A549 (cell line): ENCODE measurements around the gene BIK. TPM values are rescaled to one million over a fixed set of nuclear protein-coding genes. Genes with fewer than 3 reads are reported as not detected.
A peak's percentile ranks its signal among the peaks of the same experiment; 100 is the strongest.

Experiments used
- ATAC-seq, 2 experiments: fragments of 200-7000 bp in 1 of 2; fragments of >200 bp in 1 of 2; cut with Nextera tagmentation in 1 of 2; cut with Tn5 transposase in 1 of 2; 3 replicates each; pipeline versions ENCODE4 v1.8.0 to v1.9.1; 2018 to 2020; ENCODE audit warnings: mild to moderate bottlenecking in 1 of 2, moderate library complexity in 1 of 2
- CTCF ChIA-PET: fragments of 300-600 bp; sonication (Branson Sonifier 250); formaldehyde crosslinking; extraction: SDS; loops from one replicate; lab custom pipeline; 2021; ENCODE audit warnings: antibody characterized with exemption, inconsistent platforms; lab: Yijun Ruan, JAX
- POLR2A ChIA-PET: fragments of 350-600 bp; formaldehyde crosslinking; extraction: SDS; loops from one replicate; lab custom pipeline; 2021; ENCODE audit warnings: antibody characterized with exemption, inconsistent platforms; lab: Yijun Ruan, JAX
- DNase-seq, 2 experiments: peaks; one replicate each; pipeline versions ENCODE4 v3.0.0 to v3.0.0-alpha.2; 2011 to 2016; ENCODE audit warnings: low read depth in 1 of 2, low spot score in 1 of 2
- FAIRE-seq: peaks from 2 replicates; lab custom pipeline; 2011; peaks lifted over from hg19 to GRCh38; lab: Jason Lieb, UNC
- H3K27ac ChIP-seq, 2 experiments: fragments of >200 bp; sonication (Bioruptor Twin); formaldehyde crosslinking; 3 replicates each; pipeline ENCODE4 v1.5.1; 2016 to 2017
- H3K4me1 ChIP-seq: fragments of >200 bp; sonication (Bioruptor Twin); formaldehyde crosslinking; 3 replicates; pipeline ENCODE4 v1.6.1; 2016
- H3K4me2 ChIP-seq: fragments of >200 bp; sonication (Bioruptor Twin); formaldehyde crosslinking; 3 replicates; pipeline ENCODE4 v1.6.1; 2016
- H3K4me3 ChIP-seq: fragments of >200 bp; sonication (Bioruptor Twin); formaldehyde crosslinking; 3 replicates; pipeline ENCODE4 v1.5.1; 2016
- H3K9me3 ChIP-seq: fragments of >200 bp; sonication (Bioruptor Twin); formaldehyde crosslinking; 3 replicates; pipeline ENCODE4 v1.6.1; 2016
- BHLHE40 ChIP-seq: IDR thresholded peaks from 2 replicates; pipeline ENCODE4 v1.6.1; 2012; ENCODE audit warnings: low read depth, low read length, inconsistent platforms
- CHD2 ChIP-seq: fragments of 150-350 bp; IDR thresholded peaks from 2 replicates; pipeline ENCODE4 v1.6.1; 2014; ENCODE audit warnings: low read length; ENCODE audit not compliant: partially characterized antibody
- CHD4 ChIP-seq: fragments of 200-600 bp; sonication (generic); IDR thresholded peaks from 2 replicates; pipeline ENCODE4 v1.6.1; 2016; ENCODE audit warnings: antibody characterized with exemption, mild to moderate bottlenecking, borderline replicate concordance
- E2F6 ChIP-seq: IDR thresholded peaks from 2 replicates; pipeline ENCODE4 v1.6.1; 2012; ENCODE audit warnings: low read depth, borderline replicate concordance
- EHF ChIP-seq: fragments of 250-450 bp; sonication (Bioruptor Pico); IDR thresholded peaks from 2 replicates; pipeline ENCODE4 v1.5.0; 2020; ENCODE audit warnings: mild to moderate bottlenecking
- EHMT2 ChIP-seq: fragments of 200-600 bp; sonication (generic); IDR thresholded peaks from 2 replicates; pipeline ENCODE4 v1.6.1; 2016; ENCODE audit warnings: antibody characterized with exemption, low read depth, mild to moderate bottlenecking, moderate library complexity
- ELK1 ChIP-seq: fragments of 150-350 bp; IDR thresholded peaks from 2 replicates; pipeline ENCODE4 v1.6.1; 2014; ENCODE audit warnings: low read depth, mild to moderate bottlenecking, low read length
- EP300 ChIP-seq, 2 experiments: fragments of >200 bp; sonication (Bioruptor Twin); formaldehyde crosslinking; IDR thresholded peaks; 2 replicates in 1 of 2; 3 replicates in 1 of 2; pipeline ENCODE4 v1.6.1; 2016 to 2017
- ESRRA ChIP-seq: fragments of 150-350 bp; IDR thresholded peaks from 2 replicates; pipeline ENCODE4 v1.6.1; 2014; ENCODE audit warnings: mild to moderate bottlenecking, low read length, borderline replicate concordance
- FOSB ChIP-seq: fragments of 250-450 bp; sonication (Bioruptor Pico); IDR thresholded peaks from 2 replicates; pipeline ENCODE4 v1.5.0; 2020; ENCODE audit warnings: mild to moderate bottlenecking, moderate library complexity
- FOSL2 ChIP-seq, 2 experiments: fragments of 450-650 bp in 1 of 2; fragments of >200 bp in 1 of 2; sonication (Bioruptor Twin) in 1 of 2; formaldehyde crosslinking; IDR thresholded peaks; 2 replicates each; pipeline versions ENCODE4 v1.5.0 to v1.6.1; 2016 to 2020; ENCODE audit warnings: mild to moderate bottlenecking in 1 of 2, moderate library complexity in 1 of 2
- GATA3 ChIP-seq: IDR thresholded peaks from 2 replicates; pipeline ENCODE4 v1.6.1; 2012; ENCODE audit warnings: borderline replicate concordance
- HDAC2 ChIP-seq: fragments of 200-600 bp; sonication (generic); IDR thresholded peaks from 2 replicates; pipeline ENCODE4 v1.6.1; 2016
- HOXB13 ChIP-seq: fragments of 250-450 bp; sonication (Bioruptor Pico); IDR thresholded peaks from 2 replicates; pipeline ENCODE4 v1.5.0; 2020; ENCODE audit warnings: low read depth, mild to moderate bottlenecking, moderate library complexity
- HOXB5 ChIP-seq: fragments of 250-450 bp; sonication (Bioruptor Pico); IDR thresholded peaks from 2 replicates; pipeline ENCODE4 v1.5.0; 2020; ENCODE audit warnings: mild to moderate bottlenecking, moderate library complexity
- JUN ChIP-seq, 2 experiments: fragments of >200 bp; sonication (Bioruptor Twin); formaldehyde crosslinking; IDR thresholded peaks; 2 replicates in 1 of 2; 3 replicates in 1 of 2; pipeline ENCODE4 v1.6.1; 2016 to 2017
- JUNB ChIP-seq: fragments of >200 bp; sonication (Bioruptor Twin); formaldehyde crosslinking; IDR thresholded peaks from 2 replicates; pipeline ENCODE4 v1.6.1; 2016
- KDM1A ChIP-seq: fragments of 200-600 bp; sonication (generic); IDR thresholded peaks from 2 replicates; pipeline ENCODE4 v1.6.1; 2016; ENCODE audit warnings: low read depth, mild to moderate bottlenecking
- KDM5A ChIP-seq: fragments of 200-600 bp; sonication (generic); IDR thresholded peaks from 2 replicates; pipeline ENCODE4 v1.6.1; 2016; ENCODE audit warnings: antibody characterized with exemption, mild to moderate bottlenecking
- MAX ChIP-seq: IDR thresholded peaks from 2 replicates; pipeline ENCODE4 v1.6.1; 2012
- MYC ChIP-seq: IDR thresholded peaks from 2 replicates; pipeline ENCODE4 v1.6.1; 2012; ENCODE audit warnings: mild to moderate bottlenecking, inconsistent platforms, low read length, improper control_type of control experiment, borderline replicate concordance
- NFE2L2 ChIP-seq: fragments of 150-350 bp; conservative IDR thresholded peaks from 2 replicates; pipeline ENCODE4 v1.6.1; 2014; ENCODE audit warnings: low read length
- NR3C1 ChIP-seq: fragments of >200 bp; sonication (Bioruptor Twin); formaldehyde crosslinking; IDR thresholded peaks from 3 replicates; pipeline ENCODE4 v1.6.1; 2017
- PHF8 ChIP-seq: fragments of 200-600 bp; sonication (generic); IDR thresholded peaks from 2 replicates; pipeline ENCODE4 v1.6.1; 2016; ENCODE audit warnings: low read depth, mild to moderate bottlenecking, antibody characterized with exemption, moderate library complexity, borderline replicate concordance
- POLR2AphosphoS2 ChIP-seq: conservative IDR thresholded peaks from 2 replicates; pipeline ENCODE4 v1.6.1; 2012; ENCODE audit warnings: low read length, improper control_type of control experiment, inconsistent platforms
- RAD21 ChIP-seq, 2 experiments: fragments of >200 bp in 1 of 2; sonication (Bioruptor Twin) in 1 of 2; formaldehyde crosslinking in 1 of 2; IDR thresholded peaks in 1 of 2; conservative IDR thresholded peaks in 1 of 2; 2 replicates in 1 of 2; 3 replicates in 1 of 2; pipeline ENCODE4 v1.6.1; 2012 to 2018; ENCODE audit warnings: inconsistent platforms in 1 of 2
- RARB ChIP-seq: fragments of 250-450 bp; sonication (Bioruptor Pico); IDR thresholded peaks from 2 replicates; pipeline ENCODE4 v1.8.0; 2021; ENCODE audit warnings: mild to moderate bottlenecking, moderate library complexity
- RCOR1 ChIP-seq: fragments of 150-350 bp; IDR thresholded peaks from 2 replicates; pipeline ENCODE4 v1.6.1; 2014; ENCODE audit warnings: antibody characterized with exemption, low read length, low read depth
- RFX5 ChIP-seq: fragments of 450-650 bp; IDR thresholded peaks from 2 replicates; pipeline ENCODE4 v1.7.1; 2014; ENCODE audit warnings: antibody characterized with exemption, mild to moderate bottlenecking, moderate library complexity
- RNF2 ChIP-seq: fragments of 200-600 bp; sonication (generic); IDR thresholded peaks from 2 replicates; pipeline ENCODE4 v1.6.1; 2016; ENCODE audit warnings: low read depth, mild to moderate bottlenecking, antibody characterized with exemption, moderate library complexity, borderline replicate concordance
- SREBF2 ChIP-seq: fragments of 450-650 bp; IDR thresholded peaks from 2 replicates; pipeline ENCODE4 v1.6.1; 2014; ENCODE audit warnings: mild to moderate bottlenecking, moderate library complexity
- ZC3H11A ChIP-seq: fragments of 450-650 bp; IDR thresholded peaks from 2 replicates; pipeline ENCODE4 v1.6.1; 2014; ENCODE audit warnings: antibody characterized with exemption, mild to moderate bottlenecking
- ZFP36 ChIP-seq: fragments of 450-650 bp; IDR thresholded peaks from 2 replicates; pipeline ENCODE4 v1.6.1; 2014; ENCODE audit warnings: borderline replicate concordance; ENCODE audit not compliant: partially characterized antibody
- WGBS: methylation state at CpG from one replicate; pipeline ENCODE4 v1.1.6; 2017; ENCODE audit errors: missing lambda C conversion rate; 5-methylcytosine and 5-hydroxymethylcytosine counted together
- polyA plus RNA-seq, 4 experiments: library from polyadenylated mRNA; depleted of rRNA in 3 of 4; stranded (reverse); fragments of >200 nt; fragmentation: RNase III in 1 of 4; extraction: RNeasy Plus Mini Kit Qiagen cat#74134 plus additional on column Dnase treatment in 1 of 4; gene quantifications; 2 replicates in 3 of 4; 3 replicates in 1 of 4; pipeline ENCODE4 v1.2.3, GENCODE V29; 2011 to 2017
- TF ChIP-seq, protein P1 (sequence below): fragments of >200 bp; sonication (Bioruptor Twin); formaldehyde crosslinking; IDR thresholded peaks from 3 replicates; pipeline ENCODE4 v1.6.1; 2016
- TF ChIP-seq, protein P2 (sequence below): fragments of >200 bp; sonication (Bioruptor Twin); formaldehyde crosslinking; IDR thresholded peaks from 2 replicates; pipeline ENCODE4 v1.6.1; 2016

BIK gene
- polyA plus RNA-seq, 2 of the 4 experiments (the other 2 are of a cell fraction) = 0.54 to 0.88 TPM

DNA sequence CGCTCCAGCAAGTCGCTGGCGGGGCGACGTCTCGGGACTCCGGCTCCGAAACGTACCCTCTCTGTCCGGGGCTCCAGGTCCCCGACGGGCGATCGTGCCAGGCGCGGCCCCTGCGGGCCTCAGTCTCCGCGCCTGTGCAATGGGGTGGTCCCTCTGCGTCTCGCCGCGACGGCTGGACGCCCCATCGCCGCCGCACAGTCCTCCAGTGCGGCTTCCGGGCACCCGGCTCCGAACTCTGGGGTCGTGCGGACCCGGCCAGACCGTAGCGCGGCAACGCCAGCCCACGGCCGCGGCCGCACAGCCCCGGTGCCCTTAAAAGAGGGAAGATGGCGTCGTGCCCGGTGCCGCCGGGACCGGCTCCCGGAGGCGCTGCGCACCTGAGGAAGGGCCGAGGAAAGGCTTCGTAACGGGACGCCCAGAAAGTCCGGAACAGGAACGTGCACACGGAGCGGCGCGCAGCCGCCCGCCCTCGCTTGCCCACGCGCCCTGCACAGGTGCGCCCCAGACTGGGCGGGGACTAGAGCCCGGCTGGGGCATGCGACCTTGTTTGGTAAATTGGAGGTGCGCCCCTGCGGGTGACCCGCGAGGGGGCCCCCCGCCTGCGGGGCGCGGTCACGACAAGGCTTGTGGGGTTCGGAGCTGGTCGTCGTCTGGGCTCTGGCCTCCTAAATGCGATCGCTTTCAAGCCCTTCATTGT lies 525 bp downstream of the BIK start:
- H3K27ac ChIP-seq = peak overlapping the region; percentile 58 to 82; a peak in 5 of 6 replicates
- FAIRE-seq = no peak
- POLR2A ChIA-PET = no interaction called here
- H3K4me3 ChIP-seq = peak overlapping the region; percentile 73
- no peak for DNase-seq
- ATAC-seq = peak; percentile 59 to 69
- peak overlapping the region; percentile 93 for H3K4me2 ChIP-seq
- CTCF ChIA-PET = interaction anchor here (0.6 to 1.3 kb wide), 3 partner anchors 10 to 838 kb away, joined by 3 read pairs; no protein-coding TSS in a partner anchor
- 49% methylated on average over 9 of the region's 86 CpGs for WGBS
- 0 out of 3 replicates have a peak, but pooled peaks cover 2% of the 10 kb centered on the region for H3K4me1 ChIP-seq
- no peak for TF ChIP-seq ELK1
- no peak for TF ChIP-seq RCOR1
- TF ChIP-seq EP300 (IDR thresholded peaks at IDR 0.05) = no peak
- TF ChIP-seq POLR2AphosphoS2 = no peak
- no peak for TF ChIP-seq SREBF2
- TF ChIP-seq MYC = no peak
- TF ChIP-seq BHLHE40 = no peak
- TF ChIP-seq GATA3 = no peak
- TF ChIP-seq JUN (IDR thresholded peaks at IDR 0.05) = no peak
- no peak for TF ChIP-seq FOSB
- TF ChIP-seq CHD4 = no peak
- no peak for TF ChIP-seq PHF8
- TF ChIP-seq MAX = peak; percentile 35; the same call in 1 of the 2 replicates
- TF ChIP-seq, protein P1, sequence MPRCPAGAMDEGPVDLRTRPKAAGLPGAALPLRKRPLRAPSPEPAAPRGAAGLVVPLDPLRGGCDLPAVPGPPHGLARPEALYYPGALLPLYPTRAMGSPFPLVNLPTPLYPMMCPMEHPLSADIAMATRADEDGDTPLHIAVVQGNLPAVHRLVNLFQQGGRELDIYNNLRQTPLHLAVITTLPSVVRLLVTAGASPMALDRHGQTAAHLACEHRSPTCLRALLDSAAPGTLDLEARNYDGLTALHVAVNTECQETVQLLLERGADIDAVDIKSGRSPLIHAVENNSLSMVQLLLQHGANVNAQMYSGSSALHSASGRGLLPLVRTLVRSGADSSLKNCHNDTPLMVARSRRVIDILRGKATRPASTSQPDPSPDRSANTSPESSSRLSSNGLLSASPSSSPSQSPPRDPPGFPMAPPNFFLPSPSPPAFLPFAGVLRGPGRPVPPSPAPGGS = no peak
- no peak for TF ChIP-seq NFE2L2
- no peak for TF ChIP-seq RFX5
- TF ChIP-seq E2F6 = peak; percentile 54; the same call in 1 of the 2 replicates
- peak; percentile 35; the same call in 1 of the 2 replicates for TF ChIP-seq RNF2
- TF ChIP-seq HDAC2 = no peak
- TF ChIP-seq NR3C1 = no peak
- TF ChIP-seq, protein P2, sequence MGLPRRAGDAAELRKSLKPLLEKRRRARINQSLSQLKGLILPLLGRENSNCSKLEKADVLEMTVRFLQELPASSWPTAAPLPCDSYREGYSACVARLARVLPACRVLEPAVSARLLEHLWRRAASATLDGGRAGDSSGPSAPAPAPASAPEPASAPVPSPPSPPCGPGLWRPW = no peak
- no peak for TF ChIP-seq RAD21 (conservative IDR thresholded peaks at IDR 0.05 in 1 of 2, IDR thresholded peaks at IDR 0.05 in 1 of 2)
- no peak for TF ChIP-seq FOSL2 (IDR thresholded peaks at IDR 0.05)
- TF ChIP-seq FOSL2 (CRISPR knock-in tag; IDR thresholded peaks at IDR 0.05) = no peak
- TF ChIP-seq ZFP36 = no peak
- TF ChIP-seq CHD2 = no peak
- no peak for TF ChIP-seq EHMT2
- no peak for TF ChIP-seq HOXB5 (CRISPR knock-in tag)
- TF ChIP-seq ESRRA = no peak
- no peak for TF ChIP-seq KDM5A
- peak; percentile 87; the same call in 1 of the 2 replicates for TF ChIP-seq KDM1A
- TF ChIP-seq EHF = no peak
- no peak for TF ChIP-seq HOXB13
- TF ChIP-seq RARB (CRISPR knock-in tag) = no peak
- no peak for TF ChIP-seq ZC3H11A
- no peak for TF ChIP-seq JUNB
- no peaks in the 10 kb centered on the region for H3K9me3 ChIP-seq
